Ureter (tissue), 1 donor: ENCODE measurements around the gene PMEPA1. TPM values are rescaled to one million over a fixed set of nuclear protein-coding genes. Genes with fewer than 3 reads are reported as not detected.

Experiments
- DNase-seq: peaks from one replicate; pipeline ENCODE4 v3.0.0-alpha.2; 2020; ENCODE audit warnings: low spot score
- total RNA-seq: library from RNA; stranded (reverse); gene quantifications from one replicate; pipeline ENCODE4 v1.2.4, GENCODE V29; 2023
- donor health status: DM: yes; HTN: yes; CAD: no.

The PMEPA1 gene
- total RNA-seq, 1 donor from 2014 or later, result 15.2 TPM

DNA sequence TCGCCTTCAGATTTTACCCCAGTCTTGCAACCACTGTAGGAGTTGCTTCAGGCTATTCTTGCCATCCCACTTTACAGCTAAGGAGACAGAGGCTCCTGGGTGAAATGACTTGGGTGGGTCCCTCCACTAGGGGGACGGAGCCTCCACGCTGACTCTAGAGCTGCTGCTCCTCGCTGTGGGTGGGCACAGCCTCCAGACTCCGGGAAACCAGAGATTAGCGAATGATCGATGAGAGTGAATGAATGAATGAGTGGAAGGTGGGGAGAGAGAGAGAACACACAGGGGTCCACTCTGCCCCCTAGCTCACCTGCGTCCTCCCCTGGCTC, 100.0 kb downstream of the PMEPA1 start:
- no peak for DNase-seq

- no peak for DNase-seq
These were observed 100.6 kb downstream of the PMEPA1 start for GRCh38 chr20:57609086-57609841.

- DNase-seq, result no peak
These were observed 101.3 kb downstream of the PMEPA1 start for GRCh38 chr20:57608516-57608915.

DNA sequence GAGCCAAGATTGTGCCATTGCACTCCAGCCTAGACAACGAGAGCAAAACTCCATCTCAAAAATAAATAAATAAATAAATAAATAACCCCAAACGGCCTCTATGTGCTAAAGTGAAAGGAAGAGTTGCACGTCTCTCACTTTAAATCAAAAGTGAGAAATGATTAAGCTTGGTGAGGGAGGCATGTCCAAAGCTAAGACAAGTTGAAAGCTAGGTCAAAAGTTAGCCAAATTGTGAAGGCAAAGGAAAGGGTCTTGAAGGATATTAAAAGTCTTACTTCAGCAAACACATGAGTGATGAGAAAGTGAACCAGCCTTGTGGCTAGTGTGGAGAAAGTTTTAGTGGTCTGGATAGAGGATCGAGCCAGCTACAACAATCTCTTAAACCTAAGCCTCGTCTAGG, 103.9 kb downstream of the PMEPA1 start:
- no peak for DNase-seq

GRCh38 chr20:57605045-57605444, 104.8 kb downstream of the PMEPA1 start:
- no peak for DNase-seq

DNA sequence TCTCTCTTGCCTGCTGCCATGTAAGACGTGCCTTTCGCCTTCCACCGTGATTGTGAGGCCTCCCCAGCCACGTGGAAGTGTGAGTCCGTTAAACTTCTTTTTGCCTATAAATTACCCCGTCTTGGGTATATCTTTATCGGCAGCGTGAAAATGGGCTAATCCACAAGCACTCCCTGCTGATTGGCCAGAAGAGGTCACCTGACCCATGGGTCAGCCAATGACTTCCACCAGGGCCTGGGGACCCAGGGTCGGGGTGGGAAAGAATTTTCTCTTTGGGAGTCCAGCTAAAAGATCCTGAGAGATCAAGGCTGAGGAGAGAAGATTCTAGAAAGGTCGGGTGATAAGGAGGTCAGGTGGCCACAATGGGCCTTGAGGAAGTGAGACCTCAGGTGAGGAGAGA, 106.7 kb downstream of the PMEPA1 start:
- no peak for DNase-seq

DNA sequence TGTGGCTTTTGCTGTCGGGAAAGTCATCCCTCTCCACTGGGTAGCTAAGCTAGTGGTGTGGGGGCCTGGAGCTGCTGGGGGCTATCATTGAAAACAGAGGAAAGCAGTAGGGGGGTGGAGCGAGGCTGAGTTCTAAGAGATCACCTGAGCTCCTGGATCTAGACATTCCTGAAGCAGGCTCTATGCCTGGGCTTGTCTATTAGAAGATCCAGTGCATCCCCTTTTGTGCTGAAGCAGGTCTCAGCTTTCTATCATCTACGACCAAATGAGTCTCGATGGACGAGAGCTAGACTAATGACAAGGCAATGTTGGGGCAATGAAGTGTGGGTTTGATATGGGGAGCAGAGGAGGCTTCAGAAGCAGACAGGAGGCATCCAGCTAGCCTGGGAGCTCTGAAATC, 108.1 kb downstream of the PMEPA1 start:
- no peak for DNase-seq

DNA sequence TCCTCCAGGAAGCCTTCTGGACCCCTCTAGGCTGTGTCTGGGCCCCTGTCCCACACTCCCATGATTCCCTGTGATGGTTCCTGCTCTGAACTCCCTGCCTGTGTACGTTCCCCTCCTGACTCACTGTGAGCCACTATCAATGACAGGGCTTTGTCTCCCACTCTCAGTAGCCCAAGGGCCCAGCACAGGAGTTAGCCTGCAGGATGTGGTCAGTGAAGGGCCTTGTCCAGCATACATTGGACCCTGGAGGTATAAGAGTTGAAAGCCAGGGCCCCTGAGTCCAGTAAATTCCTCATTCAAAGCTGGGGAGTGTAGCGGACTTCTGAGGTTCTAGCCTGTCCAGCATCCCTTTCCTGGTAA, 108.6 kb downstream of the PMEPA1 start:
- DNase-seq, result no peak

- DNase-seq, result no peak
These were observed 109.2 kb downstream of the PMEPA1 start for GRCh38 chr20:57600320-57601210.

- no peak for DNase-seq
These were observed 111.3 kb downstream of the PMEPA1 start for GRCh38 chr20:57598491-57598890.

Other genes starting within 250 kb of the PMEPA1 start
- gene CTCFL, start 184.9 kb downstream of the PMEPA1 start, total RNA-seq, result not detected
- 0.57 TPM for gene PCK1, start 148.9 kb downstream of the PMEPA1 start, total RNA-seq
- gene ZBP1, start 89.6 kb downstream of the PMEPA1 start, total RNA-seq, result 2.4 TPM